HL-60 (cell line): Measurements from ENCODE around the gene MRTO4.
"Not testable (repeated sequence)": the region's sequence is repeated elsewhere in the genome, so short reads cannot be mapped to it uniquely, and the experiment has no call there.

Source experiments
- DNase-seq, 2 experiments: peaks; one replicate each; pipeline ENCODE4 v3.0.0-alpha.2; 2010 to 2020; ENCODE audit warnings: low read depth in 1 of 2, low spot score in 1 of 2
- H3K27ac ChIP-seq: fragments of 250-450 bp; sonication (Bioruptor Pico); replicated peaks from 2 replicates; pipeline ENCODE4 v1.5.1; 2020; ENCODE audit warnings: mild to moderate bottlenecking, moderate library complexity
- H3K27me3 ChIP-seq: fragments of 250-450 bp; sonication (Bioruptor Pico); 2 replicates; pipeline ENCODE4 v1.5.1; 2021; ENCODE audit warnings: mild to moderate bottlenecking, moderate library complexity; ENCODE audit not compliant: insufficient read depth, poor library complexity, severe bottlenecking
- H3K4me3 ChIP-seq: replicated peaks from 2 replicates; pipeline ENCODE4 v1.5.1; 2011; ENCODE audit warnings: mild to moderate bottlenecking, control low read depth, low read length; ENCODE audit not compliant: insufficient read depth
- GABPA ChIP-seq: IDR thresholded peaks from 2 replicates; pipeline ENCODE4 v1.6.1; 2012; ENCODE audit warnings: low read depth
- POLR2AphosphoS5 ChIP-seq: IDR thresholded peaks from 2 replicates; pipeline ENCODE4 v1.6.1; 2012; ENCODE audit warnings: low read depth
- SPI1 ChIP-seq: IDR thresholded peaks from 2 replicates; pipeline ENCODE4 v1.6.1; 2012; ENCODE audit warnings: low read depth, mild to moderate bottlenecking, borderline replicate concordance
- TF ChIP-seq, protein P1 (sequence below): IDR thresholded peaks from one replicate; pipeline ENCODE4 v1.5.1; 2011; ENCODE audit warnings: low read length, control low read depth, inconsistent platforms; ENCODE audit not compliant: insufficient read depth
- TF ChIP-seq, protein P2 (sequence below): IDR thresholded peaks from 2 replicates; pipeline ENCODE4 v1.6.1; 2012; ENCODE audit warnings: low read depth; ENCODE audit not compliant: insufficient replicate concordance

MRTO4 gene

DNA sequence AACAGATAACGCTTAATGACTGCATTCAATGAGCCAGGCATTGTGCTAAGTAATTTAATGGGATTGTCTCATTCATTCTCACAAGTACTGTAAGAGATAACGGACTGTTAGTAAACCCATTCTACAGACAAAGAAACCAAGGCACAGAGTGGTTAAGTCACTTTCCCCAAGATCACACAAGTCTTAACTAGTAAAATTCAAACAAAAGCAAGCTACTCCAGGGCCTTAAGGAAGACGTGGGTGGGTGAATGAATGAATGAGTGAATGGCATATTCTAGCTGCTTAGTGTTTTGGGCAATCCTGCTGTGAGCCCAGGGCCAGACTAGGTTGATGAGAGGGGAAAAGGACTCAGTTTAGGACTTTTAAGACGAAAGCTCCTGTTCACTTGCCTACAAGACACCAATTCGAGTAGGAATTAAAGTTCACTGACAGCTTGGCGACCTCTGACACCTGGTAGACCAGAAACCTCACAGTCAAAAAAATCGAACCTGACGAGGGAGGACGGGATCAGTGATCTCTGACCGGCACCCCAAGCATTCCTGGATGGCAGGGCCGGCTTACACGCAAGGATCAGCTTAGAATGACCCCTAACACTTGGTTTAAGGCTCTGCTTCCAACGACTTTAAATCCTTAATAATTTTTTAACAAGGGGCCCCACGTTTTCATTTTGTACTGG is 838 bp upstream of the MRTO4 start:
- no peaks in the 10 kb centered on the region for H3K27me3 ChIP-seq
- H3K4me3 ChIP-seq = peak overlapping the region; percentile 99
- TF ChIP-seq SPI1 (no peak), POLR2AphosphoS5 (no peak), GABPA (no peak)
- TF ChIP-seq, protein P1, sequence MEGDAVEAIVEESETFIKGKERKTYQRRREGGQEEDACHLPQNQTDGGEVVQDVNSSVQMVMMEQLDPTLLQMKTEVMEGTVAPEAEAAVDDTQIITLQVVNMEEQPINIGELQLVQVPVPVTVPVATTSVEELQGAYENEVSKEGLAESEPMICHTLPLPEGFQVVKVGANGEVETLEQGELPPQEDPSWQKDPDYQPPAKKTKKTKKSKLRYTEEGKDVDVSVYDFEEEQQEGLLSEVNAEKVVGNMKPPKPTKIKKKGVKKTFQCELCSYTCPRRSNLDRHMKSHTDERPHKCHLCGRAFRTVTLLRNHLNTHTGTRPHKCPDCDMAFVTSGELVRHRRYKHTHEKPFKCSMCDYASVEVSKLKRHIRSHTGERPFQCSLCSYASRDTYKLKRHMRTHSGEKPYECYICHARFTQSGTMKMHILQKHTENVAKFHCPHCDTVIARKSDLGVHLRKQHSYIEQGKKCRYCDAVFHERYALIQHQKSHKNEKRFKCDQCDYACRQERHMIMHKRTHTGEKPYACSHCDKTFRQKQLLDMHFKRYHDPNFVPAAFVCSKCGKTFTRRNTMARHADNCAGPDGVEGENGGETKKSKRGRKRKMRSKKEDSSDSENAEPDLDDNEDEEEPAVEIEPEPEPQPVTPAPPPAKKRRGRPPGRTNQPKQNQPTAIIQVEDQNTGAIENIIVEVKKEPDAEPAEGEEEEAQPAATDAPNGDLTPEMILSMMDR = no peak
- TF ChIP-seq, protein P2, sequence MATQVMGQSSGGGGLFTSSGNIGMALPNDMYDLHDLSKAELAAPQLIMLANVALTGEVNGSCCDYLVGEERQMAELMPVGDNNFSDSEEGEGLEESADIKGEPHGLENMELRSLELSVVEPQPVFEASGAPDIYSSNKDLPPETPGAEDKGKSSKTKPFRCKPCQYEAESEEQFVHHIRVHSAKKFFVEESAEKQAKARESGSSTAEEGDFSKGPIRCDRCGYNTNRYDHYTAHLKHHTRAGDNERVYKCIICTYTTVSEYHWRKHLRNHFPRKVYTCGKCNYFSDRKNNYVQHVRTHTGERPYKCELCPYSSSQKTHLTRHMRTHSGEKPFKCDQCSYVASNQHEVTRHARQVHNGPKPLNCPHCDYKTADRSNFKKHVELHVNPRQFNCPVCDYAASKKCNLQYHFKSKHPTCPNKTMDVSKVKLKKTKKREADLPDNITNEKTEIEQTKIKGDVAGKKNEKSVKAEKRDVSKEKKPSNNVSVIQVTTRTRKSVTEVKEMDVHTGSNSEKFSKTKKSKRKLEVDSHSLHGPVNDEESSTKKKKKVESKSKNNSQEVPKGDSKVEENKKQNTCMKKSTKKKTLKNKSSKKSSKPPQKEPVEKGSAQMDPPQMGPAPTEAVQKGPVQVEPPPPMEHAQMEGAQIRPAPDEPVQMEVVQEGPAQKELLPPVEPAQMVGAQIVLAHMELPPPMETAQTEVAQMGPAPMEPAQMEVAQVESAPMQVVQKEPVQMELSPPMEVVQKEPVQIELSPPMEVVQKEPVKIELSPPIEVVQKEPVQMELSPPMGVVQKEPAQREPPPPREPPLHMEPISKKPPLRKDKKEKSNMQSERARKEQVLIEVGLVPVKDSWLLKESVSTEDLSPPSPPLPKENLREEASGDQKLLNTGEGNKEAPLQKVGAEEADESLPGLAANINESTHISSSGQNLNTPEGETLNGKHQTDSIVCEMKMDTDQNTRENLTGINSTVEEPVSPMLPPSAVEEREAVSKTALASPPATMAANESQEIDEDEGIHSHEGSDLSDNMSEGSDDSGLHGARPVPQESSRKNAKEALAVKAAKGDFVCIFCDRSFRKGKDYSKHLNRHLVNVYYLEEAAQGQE = no peak
- DNase-seq = no peak
- H3K27ac ChIP-seq = peak overlapping the region; percentile 100

GRCh38 chr1:19254416-19254815 is 2.8 kb downstream of the MRTO4 start:
- Histone ChIP-seq H3K27me3 (no peaks in the 10 kb centered on the region), H3K27ac (no peak overlapping the region), H3K4me3 (no peak overlapping the region)
- DNase-seq = no peak
- TF ChIP-seq GABPA (no peak), POLR2AphosphoS5 (no peak), SPI1 (no peak)
- TF ChIP-seq, protein P2 = no peak
- TF ChIP-seq, protein P1 = no peak

DNA sequence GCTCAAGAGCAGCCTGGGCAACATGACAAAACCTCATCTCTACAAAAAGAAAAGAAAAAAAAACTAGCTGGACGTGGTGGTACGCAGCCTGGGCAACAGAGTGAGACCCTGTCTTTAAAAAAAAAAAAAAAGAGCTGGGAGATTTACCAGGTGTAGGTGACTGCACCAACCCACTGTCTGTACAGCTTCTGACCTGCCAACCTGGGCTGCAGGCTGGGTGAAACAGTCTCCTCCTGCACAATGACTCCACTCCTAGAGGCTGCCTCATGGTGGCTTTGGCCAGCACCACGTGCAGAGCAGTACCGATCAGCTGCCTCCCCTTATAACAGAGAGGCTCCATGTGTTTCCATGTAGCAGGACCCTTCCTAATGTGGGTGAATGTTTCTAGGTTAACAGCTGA is 3.7 kb downstream of the MRTO4 start:
- no peak for DNase-seq
- Histone ChIP-seq H3K27me3 (no peaks in the 10 kb centered on the region), H3K4me3 (no peak overlapping the region), H3K27ac (no peak overlapping the region)
- TF ChIP-seq POLR2AphosphoS5 = no peak
- no peak for TF ChIP-seq SPI1
- TF ChIP-seq, protein P2 = no peak
- TF ChIP-seq, protein P1 = no peak
- no peak for TF ChIP-seq GABPA

DNA sequence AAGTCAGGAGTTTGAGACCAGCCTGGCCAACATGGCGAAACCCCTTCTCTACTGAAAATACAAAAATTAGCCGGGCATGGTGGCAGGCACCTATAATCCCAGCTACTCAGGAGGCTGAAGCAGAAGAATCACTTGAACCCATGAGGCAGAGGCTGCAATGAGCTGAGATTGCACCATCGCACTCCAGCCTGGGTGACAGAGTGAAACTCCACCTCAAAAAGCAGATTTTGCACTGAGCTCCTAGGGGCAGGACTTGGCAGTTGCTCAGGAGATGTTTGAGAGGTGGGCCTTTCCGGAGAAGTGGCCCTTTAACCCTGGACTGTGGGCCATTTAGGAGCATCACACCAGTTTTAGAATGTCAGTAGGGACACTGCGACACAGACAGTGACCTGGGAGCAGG is 4.7 kb downstream of the MRTO4 start:
- H3K27me3 ChIP-seq, H3K4me3 ChIP-seq, DNase-seq, H3K27ac ChIP-seq: not testable (repeated sequence)
